Endothelial cell of umbilical vein (primary cell): Measurements from ENCODE around the gene AHRR. TPM values are rescaled to one million over a fixed set of nuclear protein-coding genes. Genes with fewer than 3 reads are reported as not detected.

Experiments
- BruUV-seq: library from RNA; stranded (reverse); fragments of 400-500 nt; replicated peaks from 2 replicates; lab custom pipeline; 2021; lab: Mats Ljungman, UMichigan
- CTCF ChIA-PET: fragments of 300-600, 350-600 bp; sonication (Branson Sonifier 250); formaldehyde crosslinking; loops from one replicate; lab custom pipeline; 2021; ENCODE audit warnings: antibody characterized with exemption, inconsistent platforms; lab: Charles Lee
- POLR2A ChIA-PET: fragments of 300-600, 350-600 bp; sonication (Branson Sonifier 250); formaldehyde crosslinking; loops from one replicate; lab custom pipeline; 2021; ENCODE audit warnings: antibody characterized with exemption, inconsistent platforms; lab: Charles Lee
- DNase-seq: peaks from one replicate; pipeline ENCODE4 v3.0.0-alpha.2; 2011; ENCODE audit warnings: low read depth, low spot score
- FAIRE-seq: peaks from 2 replicates; lab custom pipeline; 2011; peaks lifted over from hg19 to GRCh38; lab: Jason Lieb, UNC
- H2AFZ ChIP-seq: 2 replicates; pipeline ENCODE4 v1.6.0; 2012; ENCODE audit warnings: low read depth, low read length, control low read depth, inconsistent platforms
- H3K27ac ChIP-seq: 2 replicates; pipeline ENCODE4 v1.5.1; 2011; ENCODE audit warnings: low read depth, mild to moderate bottlenecking, control low read depth, low read length, moderate library complexity; ENCODE audit not compliant: insufficient read depth
- H3K27me3 ChIP-seq, 2 experiments: 2 replicates each; pipeline versions ENCODE4 v1.6.0 to v1.6.1; 2011; ENCODE audit warnings: low read length in 2 of 2, mixed read lengths in 1 of 2; ENCODE audit not compliant: control insufficient read depth in 2 of 2, insufficient read depth in 2 of 2
- H3K36me3 ChIP-seq, 2 experiments: 2 replicates in 1 of 2; 3 replicates in 1 of 2; pipeline ENCODE4 v1.5.1; 2011; ENCODE audit warnings: low read length in 2 of 2, mild to moderate bottlenecking in 1 of 2, moderate library complexity in 1 of 2; ENCODE audit not compliant: control insufficient read depth in 2 of 2, insufficient read depth in 2 of 2; ENCODE audit errors: extremely low read depth in 1 of 2
- H3K4me1 ChIP-seq: 3 replicates; pipeline ENCODE4 v1.5.1; 2011; ENCODE audit warnings: mild to moderate bottlenecking, low read length; ENCODE audit not compliant: control insufficient read depth, insufficient read depth; ENCODE audit errors: extremely low read depth
- H3K4me2 ChIP-seq: 2 replicates; pipeline ENCODE4 v1.6.1; 2011; ENCODE audit warnings: low read length, control low read depth, mixed read lengths; ENCODE audit not compliant: insufficient read depth
- H3K4me3 ChIP-seq, 3 experiments: fragments of 200-600 bp in 1 of 3; sonication (generic), shearing (Covaris generic) in 1 of 3; replicated peaks in 1 of 3; 2 replicates each; pipeline ENCODE4 v1.5.1; 2011 to 2016; ENCODE audit warnings: control low read depth in 3 of 3, low read length in 3 of 3, mild to moderate bottlenecking in 2 of 3, inconsistent platforms in 1 of 3, low read depth in 1 of 3, moderate library complexity in 1 of 3; ENCODE audit not compliant: insufficient read depth in 1 of 3
- H3K79me2 ChIP-seq: 2 replicates; pipeline ENCODE4 v1.6.0; 2012; ENCODE audit warnings: low read length, inconsistent platforms; ENCODE audit not compliant: control insufficient read depth, insufficient read depth
- H3K9ac ChIP-seq: replicated peaks from 2 replicates; pipeline ENCODE3; 2011; ENCODE audit warnings: low read length, control low read depth; ENCODE audit not compliant: insufficient read depth; ENCODE audit errors: extremely low read depth
- H3K9me1 ChIP-seq: replicated peaks from 3 replicates; pipeline ENCODE4 v1.6.0; 2011; ENCODE audit warnings: mild to moderate bottlenecking, low read length; ENCODE audit not compliant: control insufficient read depth, insufficient read depth; ENCODE audit errors: extremely low read depth
- H3K9me3 ChIP-seq: replicated peaks from 2 replicates; pipeline ENCODE4 v1.5.1; 2012; ENCODE audit warnings: low read length, inconsistent platforms; ENCODE audit not compliant: control insufficient read depth, insufficient read depth
- H4K20me1 ChIP-seq: replicated peaks from 2 replicates; pipeline ENCODE3; 2011; ENCODE audit warnings: mild to moderate bottlenecking, low read length; ENCODE audit not compliant: control insufficient read depth, insufficient read depth; ENCODE audit errors: extremely low read depth
- CTCF ChIP-seq, 2 donors: IDR thresholded peaks; 1 replicate in 1 of 2; 2 replicates in 1 of 2; pipeline ENCODE4 v1.5.1; 2011; ENCODE audit warnings: low read length in 2 of 2, mild to moderate bottlenecking in 2 of 2, moderate library complexity in 2 of 2, control low read depth in 1 of 2, inconsistent platforms in 1 of 2, low read depth in 1 of 2; ENCODE audit not compliant: insufficient read depth in 1 of 2; ENCODE audit errors: extremely low read depth in 1 of 2
- EZH2 ChIP-seq: IDR thresholded peaks from 2 replicates; pipeline ENCODE4 v1.6.1; 2012; ENCODE audit warnings: borderline replicate concordance, low read depth, mild to moderate bottlenecking, moderate library complexity, low read length, inconsistent platforms; ENCODE audit not compliant: severe bottlenecking
- FOS ChIP-seq: IDR thresholded peaks from 2 replicates; pipeline ENCODE4 v1.6.1; 2011; ENCODE audit warnings: mild to moderate bottlenecking, low read length, moderate library complexity, borderline replicate concordance; ENCODE audit not compliant: insufficient read depth
- GATA2 ChIP-seq: IDR thresholded peaks from 2 replicates; pipeline ENCODE4 v1.7.0; 2011; ENCODE audit warnings: low read depth, mild to moderate bottlenecking, moderate library complexity, mixed read lengths, low read length; ENCODE audit not compliant: insufficient read length, insufficient read depth
- JUN ChIP-seq: IDR thresholded peaks from 2 replicates; pipeline ENCODE4 v1.6.1; 2011; ENCODE audit warnings: borderline replicate concordance, low read depth; ENCODE audit not compliant: insufficient read length, insufficient read depth
- MAX ChIP-seq: IDR thresholded peaks from 2 replicates; pipeline ENCODE4 v1.6.1; 2011; ENCODE audit not compliant: insufficient read depth, insufficient read length
- MYC ChIP-seq: IDR thresholded peaks from one replicate; pipeline ENCODE4 v1.6.1; 2011; ENCODE audit warnings: mild to moderate bottlenecking, low read depth, low read length
- POLR2A ChIP-seq: IDR thresholded peaks from 2 replicates; pipeline ENCODE4 v1.6.1; 2012; ENCODE audit warnings: low read depth, mild to moderate bottlenecking, control low read depth, low read length
- POLR2AphosphoS5 ChIP-seq: IDR thresholded peaks from 2 replicates; pipeline ENCODE4 v1.6.1; 2012; ENCODE audit warnings: low read depth, mild to moderate bottlenecking, control low read depth, low read length, moderate library complexity; ENCODE audit not compliant: insufficient read depth
- dilution Hi-C: fragments of 300-500 bp; cut with MboI; formaldehyde crosslinking; loops from one replicate; pipeline ENCODE4 v1.15.0; 2019; ENCODE audit warnings: low sequenced_read_pairs; ENCODE audit not compliant: extremely low pct_ligation_motif_present
- intact Hi-C: fragments of 100-400 bp; cut with micrococcal nuclease; formaldehyde crosslinking; loops from one replicate; pipeline ENCODE4 v1.10.0; 2022
- polyA plus RNA-seq, 4 experiments: library from polyadenylated mRNA; depleted of rRNA in 3 of 4; stranded (reverse) in 3 of 4; unstranded in 1 of 4; fragments of >200 nt; gene quantifications; 2 replicates each; pipeline versions ENCODE4 v1.2.1 to v1.2.3, GENCODE V29; 2011 to 2012; ENCODE audit warnings: missing spikeins in 1 of 4
- total RNA-seq: library from RNA; stranded (reverse); gene quantifications from 2 replicates; pipeline ENCODE4 v1.2.3, GENCODE V29; 2021

The AHRR gene
- total and polyA plus RNA-seq, 2 donors (not counting 3 experiments of a cell fraction or from before 2014, with no cell fraction given): 3.1 to 7.3 TPM

- intact Hi-C loops: no loop called here
- BruUV-seq: no TSS peak
- no peak overlapping the region for H2AFZ ChIP-seq
- H3K9me1 ChIP-seq: no peaks in the 10 kb centered on the region
- no peak overlapping the region for H3K4me3 ChIP-seq
- no peak overlapping the region for H3K27ac ChIP-seq
- H4K20me1 ChIP-seq: no peaks in the 10 kb centered on the region
- POLR2A ChIA-PET: no interaction called here
- H3K9me3 ChIP-seq: no peaks in the 10 kb centered on the region
- H3K4me1 ChIP-seq: peaks cover 6% of the 10 kb centered on the region
- H3K9ac ChIP-seq: no peak overlapping the region
- DNase-seq: no peak
- peaks cover 5 to 10% of the 10 kb centered on the region in 2 experiments for H3K27me3 ChIP-seq
- CTCF ChIA-PET: no interaction called here
- H3K36me3 ChIP-seq: no peaks in the 10 kb centered on the region
- TF ChIP-seq FOS (no peak), MAX (no peak), EZH2 (no peak), JUN (no peak), POLR2AphosphoS5 (no peak), CTCF (IDR thresholded peaks at IDR 0.05; ENCODE audit: extremely low read depth in 1 of 2, insufficient read depth in 1 of 2, low read depth in 1 of 2, low read length in 2 of 2) (no peak), GATA2 (no peak), MYC (no peak), POLR2A (no peak)
- no peak for FAIRE-seq
- H3K79me2 ChIP-seq: peaks cover 4% of the 10 kb centered on the region
- H3K4me2 ChIP-seq: no peak overlapping the region
- dilution Hi-C loops: no loop called here
Observed at GRCh38 chr5:475704-476101, 154.2 kb downstream of the AHRR start.
